ENCODE results near the gene CDC42BPB.

Gene CDC42BPB

GRCh38 chr14:103094406-103095209 is 37.3 kb upstream of the CDC42BPB start, which contains the start of gene EXOC3L4:
EXOC3L4 (plus strand) TSS chr14:103094725; CDS start chr14:103100220, 5,495 bp downstream.
- DNase-seq (ENCODE audit: low spot score): no peak

GRCh38 chr14:103093856-103094405 is 36.6 kb upstream of the CDC42BPB start:
- no peak for DNase-seq (ENCODE audit: low spot score)

- DNase-seq (ENCODE audit: low spot score): no peak
These were observed 34.5 kb upstream of the CDC42BPB start for GRCh38 chr14:103091883-103092222.

- DNase-seq (ENCODE audit: low spot score): no peak
These were observed 33.9 kb upstream of the CDC42BPB start for GRCh38 chr14:103091041-103091882.

GRCh38 chr14:103090481-103091020 is 33.2 kb upstream of the CDC42BPB start:
- DNase-seq (ENCODE audit: low spot score): no peak

- DNase-seq (ENCODE audit: low spot score): no peak
These were observed 32.3 kb upstream of the CDC42BPB start for GRCh38 chr14:103089386-103090335.

- no peak for DNase-seq (ENCODE audit: low spot score)
These were observed 31.6 kb upstream of the CDC42BPB start for GRCh38 chr14:103088921-103089320.

- no peak for DNase-seq (ENCODE audit: low spot score)
These were observed 30.0 kb upstream of the CDC42BPB start for GRCh38 chr14:103087343-103087835.

GRCh38 chr14:103086771-103087342 is 29.5 kb upstream of the CDC42BPB start:
- DNase-seq (ENCODE audit: low spot score): no peak

GRCh38 chr14:103085106-103086091 is 28.1 kb upstream of the CDC42BPB start:
- DNase-seq (ENCODE audit: low spot score): no peak

GRCh38 chr14:103084021-103084919 is 26.9 kb upstream of the CDC42BPB start, which contains the start of gene LBHD2:
LBHD2 (plus strand) TSS chr14:103084210; CDS start chr14:103086013, 1,803 bp downstream.
- DNase-seq (ENCODE audit: low spot score): no peak

- DNase-seq (ENCODE audit: low spot score): no peak
These were observed 24.6 kb upstream of the CDC42BPB start for GRCh38 chr14:103081951-103082350.

GRCh38 chr14:103078860-103079587 is 21.7 kb upstream of the CDC42BPB start:
- no peak for DNase-seq (ENCODE audit: low spot score)

GRCh38 chr14:103078420-103078749 is 21.0 kb upstream of the CDC42BPB start:
- DNase-seq (ENCODE audit: low spot score): peak; percentile 71

GRCh38 chr14:103074729-103075367 is 17.5 kb upstream of the CDC42BPB start:
- no peak for DNase-seq (ENCODE audit: low spot score)

GRCh38 chr14:103073876-103074728 is 16.8 kb upstream of the CDC42BPB start:
- no peak for DNase-seq (ENCODE audit: low spot score)

All from putamen (tissue), 1 donor.